GM19438 (cell line): Measurements from ENCODE around the gene ZNF503.

ENCODE experiments used
- ATAC-seq: cut with Tn5 transposase; IDR thresholded peaks from one replicate; pipeline ENCODE4 v1.9.1; 2021; ENCODE audit warnings: low read depth; ENCODE audit not compliant: unreplicated experiment

ZNF503 gene, protein sequence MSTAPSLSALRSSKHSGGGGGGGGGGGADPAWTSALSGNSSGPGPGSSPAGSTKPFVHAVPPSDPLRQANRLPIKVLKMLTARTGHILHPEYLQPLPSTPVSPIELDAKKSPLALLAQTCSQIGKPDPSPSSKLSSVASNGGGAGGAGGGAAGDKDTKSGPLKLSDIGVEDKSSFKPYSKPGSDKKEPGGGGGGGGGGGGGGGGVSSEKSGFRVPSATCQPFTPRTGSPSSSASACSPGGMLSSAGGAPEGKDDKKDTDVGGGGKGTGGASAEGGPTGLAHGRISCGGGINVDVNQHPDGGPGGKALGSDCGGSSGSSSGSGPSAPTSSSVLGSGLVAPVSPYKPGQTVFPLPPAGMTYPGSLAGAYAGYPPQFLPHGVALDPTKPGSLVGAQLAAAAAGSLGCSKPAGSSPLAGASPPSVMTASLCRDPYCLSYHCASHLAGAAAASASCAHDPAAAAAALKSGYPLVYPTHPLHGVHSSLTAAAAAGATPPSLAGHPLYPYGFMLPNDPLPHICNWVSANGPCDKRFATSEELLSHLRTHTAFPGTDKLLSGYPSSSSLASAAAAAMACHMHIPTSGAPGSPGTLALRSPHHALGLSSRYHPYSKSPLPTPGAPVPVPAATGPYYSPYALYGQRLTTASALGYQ

DNA sequence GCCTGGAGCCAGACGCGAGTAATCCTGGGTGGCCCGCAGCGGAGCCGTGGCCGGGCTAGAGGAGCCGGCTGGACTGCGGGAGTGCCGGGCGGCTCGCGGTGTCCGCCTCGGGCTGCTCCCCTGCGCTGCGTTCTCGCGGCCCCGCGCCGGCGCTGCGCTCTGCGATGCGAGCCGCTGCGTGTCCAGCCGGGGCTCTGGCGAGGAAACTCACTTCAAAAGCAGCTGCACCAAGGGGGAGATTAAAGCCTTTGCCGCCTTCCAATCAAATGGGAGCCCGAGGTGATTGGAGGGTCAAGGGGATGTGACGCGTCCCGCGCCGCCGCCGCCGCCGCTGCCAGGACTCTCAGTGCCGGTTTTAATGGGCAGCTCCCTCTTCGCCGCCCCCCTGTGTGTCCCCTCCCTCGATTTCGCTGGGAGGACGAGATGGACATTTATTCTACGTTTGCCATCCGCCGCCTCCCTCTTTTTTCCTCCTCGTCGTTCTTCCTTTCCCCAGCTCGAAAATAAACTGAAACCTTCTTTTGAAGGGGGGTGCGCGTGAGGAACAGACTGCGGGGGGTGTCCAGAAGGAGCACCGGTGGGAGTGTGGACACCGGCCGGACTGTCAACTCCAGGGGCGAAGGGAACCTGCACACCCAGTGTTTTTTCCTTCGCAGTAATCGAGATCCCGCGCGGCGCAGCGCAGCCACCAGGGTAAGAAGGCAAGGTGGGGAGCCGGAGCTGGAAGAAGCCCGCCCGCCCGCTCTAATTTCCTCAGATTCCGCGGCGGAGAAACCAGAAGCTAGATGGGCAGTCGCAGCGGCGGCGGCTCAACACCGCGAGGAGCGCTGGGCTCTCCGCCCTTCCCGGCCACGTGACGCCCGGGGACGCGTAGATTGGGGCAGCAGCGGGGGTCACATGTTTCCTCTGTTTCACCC lies at the start of gene ZNF503:
ZNF503 (minus strand) TSS at position 196 of the 917 bp plus-strand sequence. CDS start 345 bp downstream, outside the sequence.
- peak; percentile 52 for ATAC-seq

DNA sequence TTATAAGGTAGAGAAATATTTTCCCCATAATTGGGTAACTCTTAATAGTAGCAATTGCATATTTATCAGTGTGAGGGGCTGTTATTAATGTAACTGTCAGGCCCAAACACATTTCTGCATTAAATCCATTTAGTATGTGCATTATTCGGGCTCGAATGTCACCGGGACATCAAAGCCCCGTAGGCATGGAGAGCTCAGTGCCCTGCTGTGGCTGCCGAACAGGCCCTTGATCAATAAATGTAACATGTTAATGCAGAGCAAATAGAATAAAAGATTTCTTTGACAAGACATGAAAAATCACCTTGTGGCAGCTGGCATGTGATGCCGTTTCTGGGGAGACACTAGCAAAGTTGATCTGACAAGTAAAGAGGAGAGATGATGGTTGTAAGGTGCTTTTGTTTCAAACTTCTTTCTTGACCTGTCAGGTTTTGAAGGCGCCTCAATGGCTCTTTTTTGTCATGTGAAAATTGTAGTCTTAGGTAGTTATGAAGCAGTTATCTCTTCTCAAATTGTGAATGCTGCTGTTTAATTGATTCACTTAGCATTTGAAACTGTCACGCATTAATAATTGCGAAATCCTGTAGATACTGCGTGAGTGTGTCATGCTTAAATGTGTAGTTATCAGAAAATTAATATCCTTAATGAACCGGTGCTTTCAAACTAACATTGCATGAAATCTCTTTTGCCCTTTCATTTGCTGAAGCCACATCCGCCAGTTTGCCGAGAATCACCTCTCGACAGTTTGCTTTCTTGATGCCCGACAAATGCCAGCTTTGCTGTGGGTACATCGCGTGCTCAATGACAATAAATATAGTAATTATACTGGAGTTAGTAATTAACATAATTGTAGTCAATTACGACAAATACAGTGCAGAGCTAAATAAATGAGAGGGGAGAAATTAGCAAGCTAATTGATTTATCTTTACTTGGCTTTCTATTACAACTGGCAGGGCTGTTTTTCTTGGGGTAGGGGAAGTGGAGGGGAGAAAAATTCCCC lies 49.4 kb upstream of the ZNF503 start:
- ATAC-seq, result no peak

DNA sequence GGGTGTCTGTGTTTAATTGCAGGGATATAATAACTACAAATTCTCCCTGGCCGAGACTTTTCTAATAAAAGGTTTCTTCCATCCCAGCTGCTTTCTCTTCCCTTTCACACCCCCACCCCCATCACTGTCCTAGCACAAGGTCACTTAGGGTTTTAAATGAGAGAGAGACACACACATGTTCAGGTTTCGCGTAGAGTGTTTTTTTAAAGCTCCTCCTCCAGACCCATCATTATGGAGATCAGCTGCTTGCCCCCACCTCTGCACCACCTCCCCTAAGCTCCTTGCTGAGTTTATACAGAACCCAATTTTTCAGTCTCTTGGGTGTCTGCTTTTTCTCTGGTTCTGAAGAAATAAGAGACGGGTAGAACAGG lies 48.5 kb upstream of the ZNF503 start:
- ATAC-seq, result no peak

DNA sequence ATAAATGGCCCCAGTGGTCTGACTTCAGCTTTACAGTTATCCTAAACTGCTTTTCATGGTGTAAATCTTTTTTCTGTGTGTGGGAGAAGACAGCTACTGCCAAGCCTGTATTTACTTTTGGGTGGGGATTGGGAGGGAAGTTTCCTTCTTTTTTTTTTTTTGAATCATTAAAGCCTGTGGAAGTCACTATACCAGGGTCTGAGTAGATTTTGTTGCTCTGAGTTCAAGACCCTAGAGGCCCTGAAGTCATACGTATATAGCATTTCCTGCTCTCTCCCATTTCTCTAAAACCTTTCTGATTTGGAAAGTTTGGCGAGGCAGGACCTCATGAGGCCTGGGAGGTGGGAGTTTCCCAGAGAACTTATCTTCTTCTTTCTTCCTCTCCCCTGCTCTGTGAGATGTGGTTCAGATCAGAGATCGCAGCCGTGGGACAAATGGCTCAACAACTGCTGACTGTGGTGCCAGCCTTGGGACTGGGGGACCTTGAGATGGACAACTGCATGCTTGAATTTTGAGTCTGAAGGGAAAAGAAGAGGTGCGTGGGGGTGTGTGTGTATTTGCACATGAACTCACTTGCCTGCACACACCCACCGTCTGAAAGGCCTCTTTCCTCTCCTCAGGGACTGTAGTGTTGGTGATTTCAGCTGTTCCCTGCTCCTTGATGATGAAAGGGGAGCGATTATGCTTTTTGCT lies 48.0 kb upstream of the ZNF503 start:
- no peak for ATAC-seq

DNA sequence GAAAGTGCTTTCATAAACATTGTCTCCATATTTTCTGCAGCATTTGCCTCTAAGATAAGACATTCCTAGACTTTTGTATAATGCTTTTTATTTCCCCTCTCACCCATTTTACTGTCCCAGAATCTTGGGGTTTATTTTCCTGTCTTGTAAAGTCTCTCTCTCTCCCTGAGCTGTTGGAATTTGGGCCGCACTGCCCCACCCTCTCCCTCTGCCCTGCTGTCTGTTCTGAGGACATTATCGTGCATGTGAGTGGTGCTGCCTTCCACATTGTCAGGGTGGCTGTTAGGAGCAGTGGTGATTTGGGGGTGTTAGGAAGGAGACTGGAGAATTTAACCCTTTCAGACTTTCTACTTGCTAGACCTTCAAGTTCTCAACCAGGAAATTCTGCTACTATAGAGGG lies 46.6 kb upstream of the ZNF503 start:
- ATAC-seq, result no peak

DNA sequence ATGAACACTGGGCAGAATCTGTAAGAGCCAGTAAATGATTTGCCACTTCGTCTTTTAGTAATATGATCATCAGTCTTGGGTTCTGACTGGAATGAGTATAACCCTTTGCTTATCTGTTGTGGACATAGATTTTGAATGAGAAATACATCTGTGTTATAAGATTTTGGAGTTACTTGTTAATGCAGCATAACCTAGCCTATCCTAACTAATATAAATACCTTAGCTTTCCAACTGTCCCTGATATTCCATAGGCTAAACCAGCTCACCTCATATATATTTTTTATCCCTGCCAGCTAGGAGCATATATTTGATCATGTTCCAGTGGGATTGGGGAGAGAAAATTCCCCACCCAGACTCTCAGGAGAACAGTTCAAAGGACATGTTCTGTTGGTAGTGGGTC lies 44.9 kb upstream of the ZNF503 start:
- ATAC-seq, result no peak

DNA sequence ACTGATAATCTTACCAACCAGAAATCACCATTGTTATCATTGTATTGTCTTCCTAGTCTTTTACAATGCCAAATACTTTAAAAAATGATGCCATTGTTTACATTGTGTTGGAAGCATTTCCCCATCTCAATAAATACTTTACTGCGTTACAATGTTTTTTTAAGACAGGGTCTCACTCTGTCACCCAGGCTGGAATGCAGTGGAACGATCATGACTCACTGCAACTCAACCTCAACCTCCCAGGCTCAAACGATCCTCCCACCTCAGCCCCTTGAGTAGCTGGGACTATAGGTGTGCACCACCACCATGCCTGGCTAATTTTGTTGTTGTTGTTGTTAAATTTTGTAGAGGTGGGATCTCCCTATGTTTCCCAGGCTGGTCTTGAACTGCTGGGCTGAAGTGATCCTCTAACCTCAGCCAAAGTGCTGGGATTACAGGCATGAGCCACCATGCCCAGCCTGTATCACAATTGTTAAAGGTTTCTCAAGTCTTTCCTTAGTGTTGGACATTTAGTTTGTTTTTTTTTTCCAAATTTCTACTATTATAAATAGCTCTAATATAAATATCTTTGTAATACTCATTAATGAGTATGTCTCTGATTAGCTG lies 43.3 kb upstream of the ZNF503 start:
- no peak for ATAC-seq

DNA sequence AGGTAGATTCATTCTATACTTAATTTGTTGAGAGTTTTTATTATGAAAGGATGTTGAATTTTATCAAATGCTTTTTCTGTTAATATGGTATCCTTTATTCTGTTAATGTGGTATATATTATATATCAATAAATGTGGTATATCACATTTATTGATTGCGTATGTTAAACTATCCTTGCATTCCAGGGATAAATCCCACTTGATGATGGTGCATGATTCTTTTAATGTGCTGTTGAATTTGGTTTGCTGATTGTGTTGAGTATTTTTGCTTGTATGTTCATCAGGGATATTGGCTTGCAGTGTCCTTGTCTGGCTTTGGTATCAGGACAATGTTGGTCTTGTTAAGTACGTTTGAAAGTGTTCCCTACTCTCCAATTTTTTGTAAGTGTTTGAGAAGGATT lies 41.8 kb upstream of the ZNF503 start:
- no peak for ATAC-seq

DNA sequence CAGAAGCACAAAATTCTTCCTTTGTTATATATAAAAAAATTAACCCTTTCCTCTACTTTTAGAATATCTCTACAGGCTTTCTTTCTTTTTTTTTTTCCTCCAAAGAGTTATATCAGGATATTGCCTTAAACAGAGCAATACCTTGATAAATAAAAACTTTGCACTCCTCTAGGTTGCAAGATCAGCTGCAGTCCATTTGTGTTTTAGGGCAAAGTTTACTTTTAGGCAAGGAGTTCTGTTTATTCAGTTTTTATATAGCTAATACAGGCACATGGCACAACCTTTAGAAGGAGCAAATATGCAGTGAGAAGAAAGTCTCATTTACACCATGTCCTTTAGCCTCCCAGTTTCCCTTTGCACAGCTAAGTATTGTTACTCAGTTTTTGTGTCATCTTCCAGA lies 40.1 kb upstream of the ZNF503 start:
- no peak for ATAC-seq

DNA sequence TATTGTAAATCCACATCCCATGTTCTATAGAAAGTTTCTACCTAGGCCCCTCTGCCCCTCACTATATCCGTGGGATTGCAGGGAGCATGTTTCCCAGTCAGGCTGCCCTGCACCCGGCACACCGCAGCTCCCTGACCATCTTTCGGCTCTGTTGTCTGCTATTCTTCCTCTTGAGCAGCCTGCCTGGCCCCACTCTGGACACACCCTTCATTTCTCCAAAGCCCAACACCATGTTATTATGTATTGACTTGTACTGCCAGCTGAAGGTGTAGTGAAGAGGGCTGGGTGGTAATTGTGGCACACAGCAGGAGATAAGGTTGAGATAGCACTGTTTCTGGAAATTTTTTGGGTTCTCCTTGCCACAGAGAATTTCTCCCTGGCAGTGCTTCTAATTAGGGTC lies 39.6 kb upstream of the ZNF503 start:
- ATAC-seq, result no peak

DNA sequence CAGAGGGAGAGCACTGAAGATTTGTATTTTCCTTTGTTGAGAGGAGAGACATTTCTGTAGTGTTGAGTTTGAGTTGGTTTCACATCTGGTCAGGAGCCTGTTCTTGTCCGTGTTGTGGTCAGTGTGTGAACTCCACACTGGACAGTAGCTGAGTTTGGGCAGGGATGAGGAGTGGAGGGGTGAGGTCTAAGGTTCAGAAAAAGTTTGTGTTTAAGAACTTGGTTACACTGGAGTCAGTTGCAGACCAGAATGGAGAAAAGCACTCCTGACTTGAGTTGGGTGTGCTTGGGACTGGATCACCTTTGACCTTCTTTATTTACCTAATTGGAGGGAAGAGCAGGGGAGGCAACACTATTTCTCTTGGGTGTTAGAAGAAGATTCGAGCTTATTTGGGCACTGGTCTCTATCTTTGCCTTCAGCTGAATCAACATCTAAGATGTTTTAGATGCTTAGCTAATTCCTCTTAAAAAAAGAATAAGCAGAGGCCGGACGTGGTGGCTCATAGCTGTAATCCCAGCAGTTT lies 38.8 kb upstream of the ZNF503 start:
- no peak for ATAC-seq

DNA sequence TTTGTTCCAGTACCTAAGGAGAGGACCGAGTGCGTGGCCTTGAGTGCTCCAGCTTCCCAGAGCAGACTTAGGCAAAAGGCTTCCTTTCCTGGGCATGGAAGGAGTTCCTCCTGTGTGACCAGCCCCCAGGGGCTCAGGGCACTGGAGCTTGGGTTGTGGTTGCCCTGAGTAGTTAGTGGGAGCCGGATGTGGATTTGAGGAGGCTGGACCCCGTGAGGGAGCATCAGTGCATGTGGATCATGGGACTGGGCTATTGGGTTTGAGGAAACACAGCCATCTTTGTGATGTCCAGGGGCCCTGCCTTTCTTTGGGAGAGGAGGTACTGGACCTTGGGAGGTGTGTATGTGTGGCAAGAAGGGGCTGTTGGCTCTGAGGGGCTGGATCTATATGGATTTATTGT lies 38.2 kb upstream of the ZNF503 start:
- ATAC-seq, result no peak

DNA sequence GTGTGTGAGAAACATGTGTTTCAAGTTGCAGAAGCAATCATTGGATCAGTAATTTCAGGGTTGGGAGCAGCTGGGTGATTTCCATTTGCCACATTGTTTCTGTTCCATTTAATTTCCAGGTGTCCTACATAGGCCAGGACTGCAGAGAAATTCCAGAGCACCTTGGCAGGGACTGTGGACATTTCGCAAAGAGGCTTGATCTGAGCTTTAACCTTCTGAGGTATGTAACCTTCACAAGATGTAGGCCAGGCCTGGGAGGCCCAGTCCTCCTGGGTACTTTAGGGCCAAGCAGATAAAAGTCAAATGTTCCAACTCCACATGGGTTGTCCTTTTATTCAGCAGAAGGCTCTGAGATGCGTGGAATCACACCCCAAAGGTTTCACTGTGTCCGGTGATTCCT lies 36.7 kb upstream of the ZNF503 start:
- ATAC-seq, result no peak

DNA sequence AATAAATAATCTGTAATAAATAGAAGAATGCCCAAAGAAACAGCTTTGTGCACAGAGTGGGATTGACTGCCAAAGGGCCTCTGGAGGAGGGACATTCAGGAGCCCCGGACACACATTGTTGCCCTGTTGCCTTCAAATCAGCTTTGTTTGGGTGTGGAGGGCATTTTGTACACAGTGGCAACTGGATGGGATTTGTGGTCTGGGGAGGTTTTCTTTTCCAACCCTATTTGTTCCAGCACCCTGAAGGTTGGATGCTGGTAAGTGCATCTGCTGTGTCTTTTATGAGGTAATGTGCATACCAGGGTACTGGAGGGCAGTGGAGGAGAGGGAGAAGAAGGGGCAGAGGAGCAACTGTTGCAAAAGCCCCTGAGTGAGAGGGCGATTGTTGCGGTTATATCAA lies 36.1 kb upstream of the ZNF503 start:
- no peak for ATAC-seq

DNA sequence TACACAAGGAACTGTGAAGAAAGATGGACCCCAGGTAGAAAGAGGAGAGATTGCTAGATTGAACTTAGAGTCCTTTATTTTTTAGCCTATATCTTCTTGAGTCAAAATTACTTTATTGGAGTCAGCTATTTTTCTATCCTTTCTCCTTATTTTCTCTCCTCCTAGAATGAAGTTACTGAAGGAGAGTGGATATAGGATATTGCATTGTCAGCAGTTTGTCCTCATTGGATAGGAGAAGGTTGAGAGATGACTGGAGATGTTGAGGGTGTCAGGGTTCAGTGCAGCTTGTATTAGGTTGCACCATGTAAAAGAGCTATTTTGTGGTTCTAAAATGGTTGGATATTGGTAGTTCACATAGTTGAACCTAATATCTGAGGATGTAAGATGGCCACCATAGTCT lies 35.3 kb upstream of the ZNF503 start:
- no peak for ATAC-seq

DNA sequence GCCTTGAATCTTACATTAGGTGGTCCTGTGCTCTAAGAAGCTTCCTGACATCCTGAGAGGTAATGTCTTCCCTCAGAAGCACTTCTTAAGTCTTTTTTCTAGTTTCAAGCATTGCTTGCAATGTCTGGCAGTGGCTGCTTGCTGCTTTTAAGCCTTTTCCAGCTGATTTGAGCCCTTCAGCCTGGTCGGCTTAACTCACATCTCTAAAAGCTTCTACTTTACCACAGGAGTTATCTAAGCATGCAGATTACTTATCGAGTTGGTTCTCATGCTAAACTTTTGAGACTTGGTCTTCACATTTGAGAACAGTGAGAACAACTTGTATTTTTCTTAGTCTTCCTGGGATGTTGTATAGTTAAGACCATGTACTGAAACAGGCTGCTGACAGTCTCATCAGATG lies 33.7 kb upstream of the ZNF503 start:
- ATAC-seq, result no peak

DNA sequence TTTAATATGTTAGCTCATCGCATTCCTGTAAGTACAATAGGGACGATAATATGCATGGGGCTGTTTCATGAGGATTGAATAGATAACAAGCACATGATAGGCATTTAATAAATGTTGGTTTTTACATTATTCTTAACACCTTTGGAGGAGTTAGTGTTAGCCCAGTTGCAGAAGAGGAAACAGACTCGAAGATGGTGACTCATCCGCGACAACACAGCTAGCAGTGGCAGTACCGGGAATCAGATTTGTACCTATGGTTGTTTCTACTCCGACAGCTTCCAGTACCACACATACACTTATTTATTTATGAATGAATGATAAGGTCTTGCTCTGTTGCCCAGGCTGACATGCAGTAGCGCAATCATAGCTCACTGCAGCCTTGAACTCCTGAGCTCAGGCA lies 32.7 kb upstream of the ZNF503 start:
- ATAC-seq, result no peak

DNA sequence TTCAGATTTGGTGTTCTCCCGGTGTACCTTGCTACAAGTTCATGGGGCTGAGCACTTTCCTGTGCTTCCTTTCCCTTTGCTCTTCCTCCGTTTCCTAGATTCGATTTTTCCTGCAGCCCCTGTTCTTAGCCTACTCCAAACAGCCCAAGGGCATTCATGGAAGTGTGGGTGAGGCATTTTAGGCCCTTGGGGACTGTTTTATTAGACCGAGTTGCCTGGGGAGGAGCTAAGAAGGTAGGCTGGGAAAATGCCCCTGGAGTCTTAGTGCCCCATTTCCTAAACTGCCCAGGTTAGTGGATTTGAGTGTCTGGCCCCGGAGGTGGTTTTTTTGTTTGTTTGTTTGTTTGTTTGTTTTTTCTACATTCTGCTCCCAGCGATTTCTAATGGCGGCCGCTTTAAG lies 31.7 kb upstream of the ZNF503 start:
- ATAC-seq, result no peak

DNA sequence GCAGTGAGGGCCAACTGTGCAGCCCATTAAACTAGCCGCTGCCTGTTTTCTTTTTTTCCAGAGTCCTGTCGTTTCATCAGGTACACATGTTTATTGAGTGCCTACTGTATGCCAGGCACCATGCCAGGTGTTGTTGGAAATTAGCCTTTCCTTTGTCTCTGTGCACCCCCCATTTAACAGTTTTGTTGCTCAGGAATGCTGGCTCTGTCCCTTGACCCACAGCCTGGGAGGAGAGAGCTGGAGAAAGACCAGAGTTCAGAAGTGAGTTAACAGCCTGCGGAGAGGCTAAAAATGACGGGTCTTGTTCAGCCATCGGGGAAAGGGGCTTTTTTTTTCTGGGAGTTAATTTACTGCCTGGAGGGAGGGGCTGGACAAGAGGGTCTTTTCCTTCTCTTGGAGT lies 31.2 kb upstream of the ZNF503 start:
- no peak for ATAC-seq
